Femur (tissue), 1 donor: ENCODE measurements around the gene SERGEF.

Source experiments
- DNase-seq: peaks from one replicate; pipeline ENCODE4 v3.0.0-alpha.2; 2017

The SERGEF gene

DNA sequence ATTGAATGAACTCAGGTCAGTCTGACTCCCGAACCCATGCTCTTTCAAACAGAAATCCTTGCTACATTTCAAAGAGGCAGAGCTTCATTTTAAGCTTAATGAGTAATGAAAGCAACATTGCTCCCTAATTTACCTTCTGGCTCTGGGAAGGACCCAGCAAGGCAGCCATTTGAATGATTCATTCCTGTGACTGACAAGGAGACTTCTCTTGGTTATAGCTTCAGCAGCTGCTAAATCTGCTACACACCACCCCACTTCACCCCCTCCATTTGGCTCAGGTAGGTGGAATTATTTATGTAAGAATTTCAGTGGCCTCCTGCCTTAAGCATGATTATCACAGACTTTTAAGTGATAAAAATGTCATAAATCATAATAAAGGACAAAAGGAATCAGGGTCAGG is 160.6 kb downstream of the SERGEF start:
- DNase-seq = no peak

DNA sequence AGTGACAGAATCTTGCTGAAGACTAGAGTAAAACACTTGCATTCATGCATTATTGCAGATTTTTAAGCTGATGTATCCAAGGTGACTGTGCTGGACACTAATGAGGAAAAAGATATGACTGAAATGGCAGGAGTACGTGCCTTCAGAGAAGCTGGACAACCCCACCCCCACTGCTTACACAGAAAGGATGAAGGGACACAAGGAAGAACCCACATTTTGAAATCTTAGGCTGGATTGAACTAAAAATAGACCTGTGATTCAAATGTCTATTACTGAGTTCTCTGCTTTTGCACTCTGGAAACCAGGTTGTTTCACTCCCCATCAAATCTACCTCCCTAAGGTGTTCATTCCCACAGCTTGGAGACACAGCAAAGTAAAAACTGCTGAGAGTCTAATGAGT is 161.2 kb downstream of the SERGEF start:
- no peak for DNase-seq

DNA sequence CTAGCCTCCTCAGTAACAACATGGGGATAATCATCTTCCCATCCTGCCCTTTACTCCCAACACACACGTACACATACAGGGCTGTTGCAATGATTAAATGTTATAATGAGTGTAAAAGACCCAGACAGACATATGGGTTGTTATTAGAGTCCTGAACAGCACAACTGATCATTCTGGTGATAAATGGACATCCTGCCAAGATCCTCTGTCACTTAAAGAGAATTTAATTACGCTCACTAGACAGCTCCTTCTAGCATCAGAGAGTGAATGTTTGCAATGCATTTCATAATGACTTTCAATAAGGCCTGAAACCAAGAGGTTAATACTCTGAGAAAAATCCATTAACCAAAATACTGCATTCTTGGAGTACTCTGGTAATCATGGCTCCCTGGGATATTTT is 162.5 kb downstream of the SERGEF start:
- no peak for DNase-seq

DNA sequence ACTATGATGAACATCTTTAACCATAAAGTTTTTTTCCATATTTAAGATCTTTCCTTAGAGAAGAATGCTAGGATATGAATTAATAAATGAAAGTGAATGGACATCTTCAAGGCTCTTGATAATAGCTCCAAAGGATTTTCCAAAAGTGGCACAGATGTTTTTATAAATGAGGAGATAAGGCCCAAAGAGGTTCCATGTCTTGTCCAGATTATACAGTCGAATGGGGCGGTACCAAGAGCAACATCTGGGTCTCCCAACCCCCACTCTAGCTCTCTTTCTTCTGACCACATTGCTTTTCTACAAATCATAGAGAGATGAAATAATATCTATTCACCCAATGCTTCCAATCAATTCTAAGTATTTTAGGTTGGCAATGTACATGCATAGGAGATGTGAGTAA is 164.1 kb downstream of the SERGEF start:
- no peak for DNase-seq

DNA sequence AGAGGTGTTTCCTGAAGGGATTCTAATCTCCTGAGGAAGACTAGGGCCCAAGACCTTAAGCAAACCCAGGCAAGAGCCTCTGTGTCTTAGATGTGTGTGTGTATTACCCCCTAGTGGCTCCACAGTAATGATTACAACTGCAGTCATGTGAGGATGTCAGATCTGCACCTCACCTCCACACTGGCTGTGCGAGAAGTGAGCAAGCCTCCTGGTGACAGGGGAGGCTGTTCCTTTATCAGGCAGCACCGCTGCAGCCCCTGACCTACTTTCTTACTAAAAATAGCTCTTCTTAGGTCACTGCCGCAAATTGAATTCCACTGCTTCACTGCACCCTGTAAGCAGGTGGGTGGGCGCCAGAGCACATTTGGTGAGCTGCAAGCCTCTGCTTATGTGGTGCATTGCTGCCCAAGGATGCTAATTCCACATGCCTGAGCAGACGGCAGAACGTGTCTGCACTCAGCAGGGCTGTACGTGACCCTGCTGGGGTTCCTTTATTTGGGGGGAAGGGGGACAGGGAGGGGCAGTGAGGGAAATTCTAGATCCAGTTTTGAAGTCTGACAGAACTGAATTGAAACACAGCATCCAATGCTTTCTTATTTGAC is 165.9 kb downstream of the SERGEF start:
- DNase-seq = no peak

DNA sequence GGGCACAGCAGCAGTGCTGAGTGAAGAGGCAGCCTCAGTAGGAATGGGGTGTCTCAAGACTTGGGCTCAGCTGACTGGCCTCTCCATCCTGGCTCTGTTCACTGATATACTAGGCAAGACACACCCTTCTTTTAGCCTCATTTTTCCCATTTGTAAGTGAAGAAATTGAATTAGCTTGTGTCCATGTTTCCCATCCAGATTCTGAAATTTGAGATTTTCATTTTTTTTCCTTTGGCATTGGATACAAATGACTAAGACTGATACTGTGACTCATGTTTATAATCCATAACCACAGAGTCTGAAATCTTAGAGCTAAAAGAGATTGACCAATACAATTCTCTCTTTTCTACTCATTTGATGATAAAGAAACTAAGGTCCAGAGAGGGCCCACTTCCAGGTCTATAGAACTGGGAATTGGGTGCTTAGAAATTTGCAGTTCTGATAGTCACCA is 167.4 kb downstream of the SERGEF start:
- no peak for DNase-seq

DNA sequence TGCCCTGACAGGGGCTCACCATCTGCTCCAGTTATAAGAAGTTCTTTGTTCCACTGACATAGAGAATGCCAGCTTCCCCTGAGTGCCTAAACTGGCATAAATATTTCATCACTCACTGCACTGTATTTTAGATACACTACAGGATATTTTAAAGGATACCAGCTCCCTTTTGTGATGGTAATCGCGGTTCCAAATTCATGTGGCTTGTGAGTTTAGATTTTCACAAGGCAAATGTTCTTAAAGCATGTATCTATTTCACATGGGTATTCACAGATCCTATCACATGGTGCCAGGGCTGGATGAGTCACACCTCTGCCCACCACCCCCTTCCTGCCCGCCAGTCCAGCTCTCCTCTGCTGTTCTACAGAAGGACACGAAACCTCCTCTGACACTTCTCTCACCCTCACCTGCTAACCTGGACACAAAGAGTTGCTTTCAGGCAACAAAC is 172.7 kb downstream of the SERGEF start:
- DNase-seq = no peak

DNA sequence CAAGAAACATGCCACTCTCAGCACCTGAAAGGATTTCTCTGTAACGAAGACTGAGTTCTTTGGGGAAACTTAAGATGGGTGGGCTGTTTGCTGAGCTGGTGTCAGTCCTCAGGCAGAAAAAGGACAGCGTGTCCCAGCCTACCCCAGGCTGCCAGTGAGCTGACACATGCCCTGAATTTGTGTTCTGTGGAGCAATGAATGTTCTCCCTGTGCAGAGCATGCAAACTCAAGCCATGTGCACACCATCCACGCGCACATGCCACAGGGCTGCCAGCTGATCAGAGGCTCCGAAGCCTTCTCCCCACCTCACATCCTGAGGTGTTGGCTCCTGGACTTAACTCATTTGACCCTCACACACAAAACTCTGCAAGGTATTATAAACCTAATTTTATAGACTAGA is 173.4 kb downstream of the SERGEF start:
- no peak for DNase-seq

DNA sequence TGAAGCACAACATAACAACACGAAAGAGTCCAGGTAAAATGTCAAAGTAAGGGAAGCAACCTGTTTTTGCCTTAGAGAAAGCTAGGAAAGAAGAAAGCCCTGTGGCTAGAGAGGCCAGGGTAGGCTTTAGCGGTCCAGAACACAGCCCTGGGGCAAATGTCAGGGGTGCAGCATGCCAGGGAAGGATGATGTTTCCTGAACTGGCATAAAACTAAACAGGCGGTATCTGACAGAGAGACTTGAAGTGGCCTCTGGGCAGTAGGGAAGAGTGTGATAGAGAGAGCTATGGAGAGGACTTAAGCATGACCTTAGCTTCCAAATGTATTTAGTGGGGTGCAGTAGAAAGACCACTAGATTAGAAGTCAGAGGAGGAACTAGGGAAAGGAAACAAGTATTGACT is 174.7 kb downstream of the SERGEF start:
- no peak for DNase-seq

DNA sequence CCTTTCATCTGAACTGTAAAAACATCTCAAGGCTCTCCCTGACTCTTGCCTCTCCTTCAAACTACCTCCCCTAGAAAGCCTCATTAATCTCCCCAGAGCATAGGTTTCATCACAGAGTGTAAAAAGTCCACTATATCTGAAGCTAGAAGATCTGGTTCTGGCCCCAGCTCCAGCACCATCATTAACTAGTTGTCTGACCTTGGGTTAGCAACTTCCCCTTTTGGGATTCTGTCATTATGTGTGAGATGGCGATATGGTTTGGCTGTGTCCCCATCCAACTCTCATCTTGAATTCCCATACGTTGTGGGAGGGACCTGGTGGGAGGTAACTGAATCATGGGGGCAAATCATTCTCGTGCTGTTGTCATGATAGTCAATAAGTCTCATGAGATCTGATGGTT is 181.0 kb downstream of the SERGEF start:
- DNase-seq = no peak

DNA sequence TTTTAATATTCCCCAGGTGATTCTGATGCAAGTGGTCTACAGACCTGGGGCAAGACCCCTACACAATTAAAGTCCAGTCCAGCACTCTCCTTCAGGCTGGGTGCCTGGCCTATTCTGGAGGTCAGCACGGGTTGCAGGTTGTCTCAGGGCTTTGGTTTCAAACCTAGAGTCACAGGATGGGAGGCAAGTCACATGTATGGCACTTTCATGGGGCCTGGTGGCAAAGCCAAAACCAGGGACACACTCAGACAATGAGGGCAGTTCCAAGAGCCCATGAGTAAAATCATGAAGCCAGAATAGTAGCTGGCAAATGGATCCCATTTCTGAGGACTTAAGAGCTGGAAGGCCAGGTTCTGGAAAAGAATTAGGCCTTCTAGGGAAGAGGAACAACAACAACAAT is 181.6 kb downstream of the SERGEF start:
- no peak for DNase-seq

DNA sequence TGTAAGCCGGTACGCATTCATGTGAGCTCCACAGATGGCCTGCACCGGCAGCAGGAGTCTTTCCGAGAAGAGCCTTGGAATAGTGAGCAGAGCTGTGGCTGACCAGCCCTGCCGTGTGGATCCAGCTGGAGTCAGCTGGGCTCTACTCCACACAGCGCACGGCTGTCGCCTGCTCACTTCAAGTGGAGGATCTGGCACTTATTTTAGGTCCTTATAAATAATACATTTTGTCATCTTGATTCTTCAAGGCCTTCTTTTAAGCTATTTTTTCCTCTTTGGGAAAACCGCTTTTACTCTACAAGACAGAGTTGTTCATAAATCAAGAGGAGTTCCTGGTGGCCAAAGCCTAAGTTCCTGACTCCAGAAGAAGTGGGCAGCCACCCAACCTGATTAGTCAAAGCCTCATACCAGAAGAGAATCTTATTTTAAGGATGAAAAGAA is 184.5 kb downstream of the SERGEF start:
- peak; percentile 83 for DNase-seq

DNA sequence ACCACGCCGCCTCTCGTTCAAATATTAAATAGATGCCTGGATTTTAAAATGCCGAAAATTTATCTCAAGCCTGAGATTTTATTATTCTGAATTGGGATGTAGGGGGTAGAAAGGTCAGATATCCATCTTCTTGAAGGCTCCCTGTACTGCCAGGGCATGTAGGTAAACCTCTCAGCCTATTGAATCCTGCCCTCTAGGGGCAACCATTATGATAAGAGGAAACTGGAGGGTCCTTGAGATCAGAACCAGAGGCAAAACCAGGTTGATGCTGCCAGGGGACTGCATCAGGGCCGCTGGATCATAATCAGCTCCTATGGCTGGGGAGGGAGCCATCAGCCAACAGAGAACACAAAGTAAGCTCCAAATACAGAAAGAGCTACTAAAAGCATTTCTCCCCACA is 185.8 kb downstream of the SERGEF start:
- DNase-seq = no peak

DNA sequence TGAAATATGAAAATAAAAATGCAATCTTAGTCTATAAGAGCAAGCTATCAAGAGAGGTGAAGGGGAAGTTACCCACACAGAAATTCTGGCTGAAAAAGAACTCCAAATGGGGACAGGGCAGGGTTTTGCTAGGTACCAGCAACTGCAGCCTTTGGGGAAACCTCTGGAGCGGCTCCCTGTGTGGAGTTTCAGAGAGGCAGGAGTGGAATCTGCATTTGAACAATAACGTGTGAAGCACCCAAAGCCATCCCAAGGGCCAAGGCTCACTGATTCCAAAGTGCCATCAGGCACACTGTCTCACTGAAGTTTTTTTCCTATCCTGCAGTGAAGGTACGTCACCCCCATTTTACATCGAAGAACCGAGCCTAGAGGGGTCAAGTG is 190.5 kb downstream of the SERGEF start:
- no peak for DNase-seq

DNA sequence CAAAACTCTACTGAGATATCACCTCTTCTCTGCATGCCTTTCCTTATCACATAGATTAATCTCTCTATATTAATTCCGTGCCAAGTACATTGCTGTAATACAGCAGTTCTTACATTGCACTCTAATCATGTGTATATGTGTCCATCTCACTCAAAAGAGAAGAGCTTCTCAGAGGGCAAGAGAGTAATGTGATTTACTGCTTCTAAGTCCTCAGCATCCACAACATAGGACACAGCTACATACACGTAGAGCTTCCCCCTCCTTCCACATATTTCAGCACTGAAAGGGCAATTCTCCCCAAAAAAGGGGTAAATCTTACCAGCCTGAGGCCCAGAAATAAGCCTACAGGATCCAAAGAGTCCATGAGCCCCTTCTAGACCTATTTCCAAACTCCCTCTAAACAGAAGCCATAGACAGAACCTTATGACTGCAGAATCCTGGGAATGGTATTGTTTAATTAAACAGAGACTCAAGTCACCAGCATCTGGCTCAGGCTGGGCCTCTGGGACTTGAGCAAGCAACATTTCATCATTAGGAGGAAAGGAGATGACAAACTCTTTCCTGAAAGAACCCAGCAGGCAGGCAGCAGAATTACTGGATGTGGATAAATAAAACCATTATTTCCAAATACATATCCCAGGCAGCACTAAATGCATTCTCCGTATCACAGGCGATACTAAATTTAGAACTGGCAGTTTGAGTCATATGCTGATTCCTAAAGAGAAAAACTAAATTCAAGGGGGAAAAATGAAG is 191.0 kb downstream of the SERGEF start:
- peak; percentile 34 for DNase-seq

DNA sequence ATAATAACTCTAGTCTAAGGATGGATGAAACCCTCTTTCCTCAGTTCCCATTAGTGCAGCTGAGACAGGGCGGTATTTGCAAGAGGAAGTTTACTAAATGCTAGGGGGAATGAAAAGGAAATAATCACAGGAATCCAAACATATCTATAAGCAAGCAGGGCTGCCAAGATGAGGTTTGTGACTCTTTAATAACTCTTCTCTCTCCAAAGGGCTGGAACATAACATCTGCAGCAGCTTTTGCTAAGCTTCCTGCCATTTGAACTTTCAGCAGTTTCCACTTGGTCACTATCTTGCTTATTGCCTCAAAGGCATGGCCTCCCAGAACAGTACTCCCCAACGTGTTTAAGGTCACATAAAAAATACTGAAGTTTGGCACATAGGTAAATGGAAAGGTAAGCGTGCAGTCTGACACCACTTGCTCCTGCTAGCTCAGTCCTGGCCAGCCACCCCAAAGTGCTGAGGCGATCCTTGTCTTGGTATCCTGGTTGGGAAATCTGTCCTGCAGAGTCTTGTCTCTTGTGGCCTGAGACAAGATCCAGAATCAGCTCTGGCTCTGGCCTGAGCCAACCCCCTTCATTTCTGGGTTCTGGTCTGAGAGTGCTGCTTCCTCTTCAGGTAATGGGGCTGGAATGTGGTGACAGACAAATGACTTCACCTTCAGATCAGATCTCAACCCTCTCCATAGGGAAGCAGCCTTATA is 196.5 kb downstream of the SERGEF start:
- DNase-seq = peak; percentile 36

DNA sequence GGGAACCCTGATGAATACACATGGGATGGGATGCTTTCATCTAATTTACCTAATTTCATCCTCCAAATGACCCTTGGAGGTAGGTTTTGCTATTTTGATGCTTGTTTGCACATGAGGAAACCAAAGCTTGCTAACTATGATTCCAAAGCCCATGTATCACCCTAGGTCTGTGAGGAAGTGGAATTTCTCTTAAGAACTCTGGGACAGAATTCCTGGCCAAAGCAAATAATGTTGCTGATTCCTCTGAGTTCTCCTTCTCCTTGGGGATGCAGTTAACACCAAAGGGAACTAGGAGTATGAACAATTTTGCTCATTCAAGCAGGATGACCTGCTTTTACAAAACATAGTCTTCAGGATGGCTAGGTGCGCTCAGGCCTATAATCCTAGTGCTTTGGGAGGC is 198.3 kb downstream of the SERGEF start:
- DNase-seq = no peak

DNA sequence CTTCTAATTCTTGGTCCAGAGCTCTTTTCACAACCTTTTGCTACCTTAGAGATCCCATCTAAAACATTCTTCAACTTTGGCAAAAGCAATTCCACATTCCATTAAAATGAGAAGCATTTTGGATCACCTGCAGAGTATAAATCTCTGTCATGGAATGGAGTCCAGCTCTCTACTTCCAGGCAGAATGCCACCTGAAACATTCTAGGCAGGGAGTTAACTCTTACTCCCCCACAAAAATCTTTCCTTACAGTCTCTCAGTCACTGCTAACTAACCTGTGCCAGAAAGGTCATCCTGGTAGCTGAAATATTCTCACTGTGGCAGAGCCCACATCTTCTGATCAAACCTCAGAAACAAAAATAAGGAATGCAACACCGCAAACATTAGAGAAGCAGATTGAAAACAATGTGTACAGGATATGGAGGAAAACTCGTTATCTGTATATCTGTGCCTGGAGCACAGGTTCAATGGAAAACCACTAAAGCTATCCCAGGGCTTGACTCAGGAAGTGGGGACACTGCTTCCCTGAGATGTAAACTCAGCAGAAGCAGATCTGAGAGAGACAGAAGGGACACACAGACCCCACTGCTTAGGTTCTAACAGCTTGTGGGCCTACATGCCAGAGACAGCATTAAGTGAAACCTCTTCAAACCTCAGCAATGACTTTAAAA is 199.3 kb downstream of the SERGEF start:
- no peak for DNase-seq

DNA sequence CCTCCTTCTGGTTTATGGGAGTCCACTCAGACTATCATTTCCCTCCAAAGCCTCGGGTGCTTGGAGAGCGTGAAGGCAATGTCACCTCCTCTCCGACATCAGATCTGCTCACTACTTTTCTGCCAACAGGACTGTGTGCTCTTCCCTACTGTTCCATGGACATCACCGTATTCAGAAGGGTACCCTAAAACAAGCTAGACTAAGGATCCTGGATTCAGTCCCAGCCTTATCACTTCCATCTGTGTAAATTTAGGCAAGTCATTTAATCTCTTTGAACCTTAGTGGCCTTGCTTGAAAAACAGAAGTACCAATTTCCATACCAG is 200.0 kb downstream of the SERGEF start:
- no peak for DNase-seq

DNA sequence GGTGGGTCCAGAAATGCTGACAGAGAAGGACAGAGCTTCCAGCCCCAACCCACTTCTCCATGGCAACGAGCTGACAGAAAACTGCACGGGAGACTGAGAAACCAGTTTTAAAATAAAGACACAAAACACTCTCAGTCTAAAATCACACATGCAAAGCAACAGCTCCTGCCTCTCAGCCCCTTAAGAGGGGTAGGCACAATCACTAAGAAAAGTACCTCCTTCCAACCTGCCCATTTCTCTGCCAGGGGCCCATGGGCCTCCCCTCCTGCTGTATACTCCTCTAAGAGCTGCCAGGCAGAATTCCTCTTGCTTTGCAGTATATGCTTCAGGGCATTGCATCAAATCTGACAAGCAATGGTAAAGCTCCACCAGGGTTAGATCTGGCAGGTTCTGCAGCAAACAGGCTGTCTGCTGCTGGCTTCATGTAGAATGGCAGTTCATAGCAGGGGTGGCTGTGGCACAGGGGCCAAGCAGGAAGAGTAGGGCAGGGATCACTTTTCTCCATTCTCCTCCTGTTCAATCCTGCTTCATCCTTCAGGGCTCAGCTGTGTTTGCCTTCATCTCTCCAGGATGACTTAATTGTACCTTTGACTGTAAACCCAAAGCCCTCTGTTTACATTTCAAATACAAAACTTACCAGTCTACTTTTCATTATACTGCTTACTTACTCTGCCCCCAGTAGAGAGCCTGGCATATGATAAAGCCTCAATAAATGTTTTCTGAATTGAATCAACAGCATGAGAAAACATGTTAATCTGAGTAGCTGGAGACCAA is 200.6 kb downstream of the SERGEF start:
- DNase-seq = peak; percentile 50

DNA sequence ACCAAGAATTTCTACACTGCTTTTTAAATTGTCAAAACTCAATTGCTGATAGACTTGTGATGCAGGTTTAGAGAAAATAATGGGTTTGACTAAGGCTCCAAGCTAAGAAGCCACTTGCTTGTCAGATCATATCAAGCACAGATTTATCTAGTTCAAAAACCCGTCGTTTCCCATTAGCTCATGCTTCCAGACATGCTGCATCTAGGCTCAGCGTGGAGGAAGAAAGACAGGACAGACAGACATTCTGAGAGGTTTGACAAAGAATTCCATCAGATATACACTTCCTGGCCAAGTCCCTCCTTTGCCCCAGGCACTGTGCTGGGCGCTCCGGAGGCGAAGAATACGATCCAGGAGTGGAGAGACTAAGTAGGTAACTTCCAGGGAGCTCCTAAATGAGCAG is 201.5 kb downstream of the SERGEF start:
- DNase-seq = no peak

DNA sequence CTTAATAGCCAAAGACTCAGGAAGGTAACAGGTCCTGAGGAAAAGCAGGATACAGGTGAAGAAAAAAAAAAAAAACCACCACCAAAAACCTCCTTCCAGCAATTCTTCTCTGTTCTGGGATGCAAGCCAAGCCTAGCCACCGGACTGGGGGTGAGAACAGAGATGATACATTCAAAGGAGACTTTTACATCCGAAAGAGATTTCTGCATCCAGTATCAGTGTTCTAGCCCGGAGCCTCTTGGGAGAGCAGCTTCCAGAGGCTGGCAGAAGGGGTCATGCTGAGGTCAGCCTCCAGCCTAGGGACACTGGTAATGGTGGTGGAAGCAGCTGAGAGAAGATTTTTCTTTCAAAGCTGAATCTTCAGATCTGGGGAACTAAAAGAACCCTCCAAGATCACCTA is 202.1 kb downstream of the SERGEF start:
- DNase-seq = no peak

DNA sequence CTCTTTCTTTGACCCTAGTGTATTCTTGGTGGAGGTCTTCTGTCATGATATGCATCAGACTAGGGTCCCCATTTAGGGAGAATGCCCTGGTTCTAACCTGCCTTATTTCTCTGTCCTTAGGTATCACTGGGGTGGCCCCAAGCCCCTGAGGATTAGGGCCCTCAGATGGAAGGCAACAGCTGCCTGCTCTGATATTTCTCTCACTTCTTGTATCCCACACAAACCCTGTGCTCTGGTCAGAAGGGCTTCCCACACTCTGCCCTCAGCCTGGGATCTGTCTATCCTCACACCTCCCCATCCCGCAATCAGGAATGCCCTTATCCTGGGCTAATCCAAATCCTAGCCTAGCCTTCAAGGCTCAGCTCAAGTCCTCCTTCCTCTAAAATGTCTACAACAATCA is 202.8 kb downstream of the SERGEF start:
- DNase-seq = no peak
